Lower lobe of right lung (tissue), 2 donors: ENCODE measurements around the gene PTGFRN. TPM values are rescaled to one million over a fixed set of nuclear protein-coding genes. Genes with fewer than 3 reads are reported as not detected.

Source experiments
- ATAC-seq, 2 donors: fragments of 200-7000 bp; cut with Tn5 transposase; one replicate each; pipeline ENCODE4 v1.9.1; 2020 to 2022; ENCODE audit warnings: mild to moderate bottlenecking in 2 of 2, moderate library complexity in 2 of 2
- DNase-seq: peaks from one replicate; pipeline ENCODE4 v3.0.0-alpha.2; 2020
- H3K27ac ChIP-seq: fragments of 200-600 bp; one replicate; pipeline ENCODE4 v1.8.0; 2022
- H3K27me3 ChIP-seq: fragments of 200-600 bp; one replicate; pipeline ENCODE4 v1.8.0; 2022; ENCODE audit warnings: low read depth
- H3K36me3 ChIP-seq: fragments of 200-600 bp; one replicate; pipeline ENCODE4 v1.8.0; 2022; ENCODE audit warnings: mild to moderate bottlenecking
- H3K4me1 ChIP-seq: fragments of 200-600 bp; one replicate; pipeline ENCODE4 v1.8.0; 2022
- H3K4me3 ChIP-seq: fragments of 200-600 bp; one replicate; pipeline ENCODE4 v1.8.0; 2022; ENCODE audit warnings: mild to moderate bottlenecking
- H3K9me3 ChIP-seq: fragments of 200-600 bp; one replicate; pipeline ENCODE4 v1.8.0; 2022
- CTCF ChIP-seq: fragments of 200-600 bp; IDR thresholded peaks from one replicate; pipeline ENCODE4 v1.8.0; 2022; ENCODE audit warnings: antibody characterized with exemption, mild to moderate bottlenecking
- intact Hi-C: fragments of 100-400 bp; cut with DNase I; formaldehyde crosslinking; loops from one replicate; pipeline ENCODE4 v1.11.0; 2022
- total RNA-seq: library from RNA; stranded (reverse); fragmentation: NEBNext Ultra II Directional; extraction: Animal tissue kit (Norgen Biotek cat#: 25700); gene quantifications from one replicate; pipeline ENCODE4 v1.2.1, GENCODE V29; 2021
- donor health status: DM: no; HTN: yes; CAD: no; lungs with severe emphysema.

Gene PTGFRN
- total RNA-seq, 1 donor from 2014 or later: 31.1 TPM

- Histone ChIP-seq H3K9me3 (no peaks in the 10 kb centered on the region), H3K4me3 (no peak overlapping the region), H3K4me1 (peaks cover 5% of the 10 kb centered on the region), H3K27ac (no peak overlapping the region), H3K36me3 (no peaks in the 10 kb centered on the region), H3K27me3 (no peaks in the 10 kb centered on the region)
- ATAC-seq (no peak), DNase-seq (no peak)
- intact Hi-C loops: no loop called here
- TF ChIP-seq CTCF: no peak
Measured at GRCh38 chr1:117020526-117021156, 110.9 kb downstream of the PTGFRN start.

- no peaks in the 10 kb centered on the region for H3K36me3 ChIP-seq
- no peak overlapping the region for H3K27ac ChIP-seq
- H3K9me3 ChIP-seq: no peaks in the 10 kb centered on the region
- peaks cover 7% of the 10 kb centered on the region for H3K4me1 ChIP-seq
- no peak overlapping the region for H3K4me3 ChIP-seq
- no peak for TF ChIP-seq CTCF
- ATAC-seq (no peak), DNase-seq (no peak)
- no peaks in the 10 kb centered on the region for H3K27me3 ChIP-seq
- intact Hi-C loops: no loop called here
Measured at GRCh38 chr1:117022114-117022513, 112.4 kb downstream of the PTGFRN start.

- intact Hi-C loops: no loop called here
- DNase-seq: no peak
Measured at GRCh38 chr1:117025568-117025967, 115.9 kb downstream of the PTGFRN start.

GRCh38 chr1:117026361-117026760 lies 116.6 kb downstream of the PTGFRN start:
- Histone ChIP-seq H3K36me3 (no peaks in the 10 kb centered on the region), H3K27ac (no peak overlapping the region), H3K27me3 (no peaks in the 10 kb centered on the region), H3K9me3 (no peaks in the 10 kb centered on the region), H3K4me3 (no peak overlapping the region), H3K4me1 (peaks cover 4% of the 10 kb centered on the region)
- no peak for TF ChIP-seq CTCF
- ATAC-seq: no peak
- DNase-seq: no peak
- intact Hi-C loops: no loop called here

More at GRCh38 chr1:117025568-117025967, 115.9 kb downstream of the PTGFRN start:
- Histone ChIP-seq H3K9me3 (no peaks in the 10 kb centered on the region), H3K27ac (no peak overlapping the region), H3K36me3 (no peaks in the 10 kb centered on the region), H3K4me3 (no peak overlapping the region), H3K4me1 (peaks cover 4% of the 10 kb centered on the region), H3K27me3 (no peaks in the 10 kb centered on the region)
- no peak for ATAC-seq
- no peak for TF ChIP-seq CTCF

GRCh38 chr1:117029685-117030084 lies 120.0 kb downstream of the PTGFRN start:
- Histone ChIP-seq H3K9me3 (no peaks in the 10 kb centered on the region), H3K27ac (no peak overlapping the region), H3K4me3 (no peak overlapping the region), H3K27me3 (no peaks in the 10 kb centered on the region), H3K4me1 (peaks cover 4% of the 10 kb centered on the region), H3K36me3 (no peaks in the 10 kb centered on the region)
- ATAC-seq (no peak), DNase-seq (no peak)
- TF ChIP-seq CTCF: no peak
- intact Hi-C loops: no loop called here
